Measurements from ENCODE around the gene KNDC1.
"Not testable (repeated sequence)": the region's sequence is repeated elsewhere in the genome, so short reads cannot be mapped to it uniquely, and the experiment has no call there.

Gene KNDC1

GRCh38 chr10:133265052-133265451 lies 105.0 kb downstream of the KNDC1 start:
- DNase-seq; intact Hi-C loops (cut with DNase I): not testable (repeated sequence)

GRCh38 chr10:133266056-133266795 lies 106.2 kb downstream of the KNDC1 start:
- intact Hi-C loops (cut with DNase I), result no loop called here
- no peak for DNase-seq

GRCh38 chr10:133267293-133267692 lies 107.3 kb downstream of the KNDC1 start:
- no peak for DNase-seq
- intact Hi-C loops (cut with DNase I), result no loop called here

- no peak for DNase-seq
- intact Hi-C loops (cut with DNase I), result no loop called here
Observed at GRCh38 chr10:133267829-133268228, 107.8 kb downstream of the KNDC1 start.

GRCh38 chr10:133268532-133268931 lies 108.5 kb downstream of the KNDC1 start:
- no peak for DNase-seq
- intact Hi-C loops (cut with DNase I), result no loop called here

GRCh38 chr10:133269367-133269766 lies 109.3 kb downstream of the KNDC1 start:
- DNase-seq, result no peak
- intact Hi-C loops (cut with DNase I), result no loop called here

GRCh38 chr10:133270204-133270603 lies 110.2 kb downstream of the KNDC1 start:
- intact Hi-C loops (cut with DNase I), result no loop called here
- DNase-seq, result no peak

GRCh38 chr10:133270773-133271297 lies 110.8 kb downstream of the KNDC1 start:
- intact Hi-C loops (cut with DNase I), result no loop called here

GRCh38 chr10:133271521-133272300 lies 111.7 kb downstream of the KNDC1 start:
- intact Hi-C loops (cut with DNase I), result no loop called here
- DNase-seq, result no peak

More at GRCh38 chr10:133270773-133271297, 110.8 kb downstream of the KNDC1 start:
- no peak for DNase-seq

- no peak for DNase-seq
- intact Hi-C loops (cut with DNase I), result no loop called here
Observed at GRCh38 chr10:133272301-133272963, 112.4 kb downstream of the KNDC1 start.

GRCh38 chr10:133272964-133273420 lies 113.0 kb downstream of the KNDC1 start:
- DNase-seq, result no peak
- intact Hi-C loops (cut with DNase I), result no loop called here

GRCh38 chr10:133273534-133274143 lies 113.6 kb downstream of the KNDC1 start:
- intact Hi-C loops (cut with DNase I), result no loop called here
- no peak for DNase-seq

- intact Hi-C loops (cut with DNase I), result no loop called here
- no peak for DNase-seq
Observed at GRCh38 chr10:133274751-133275683, 115.0 kb downstream of the KNDC1 start.

GRCh38 chr10:133275684-133276092 lies 115.7 kb downstream of the KNDC1 start:
- intact Hi-C loops (cut with DNase I), result no loop called here
- DNase-seq, result no peak
